PC-3 (cell line): ENCODE measurements around the gene NNAT. TPM values are rescaled to one million over a fixed set of nuclear protein-coding genes. Genes with fewer than 3 reads are reported as not detected.
A peak's percentile ranks its signal among the peaks of the same experiment; 100 is the strongest.

Experiments
- ATAC-seq: fragments of 200-7000 bp; cut with Tn5 transposase; 2 replicates; pipeline ENCODE4 v1.9.1; 2020; ENCODE audit warnings: mild to moderate bottlenecking, moderate library complexity
- BruUV-seq: library from RNA; stranded (reverse); fragments of 400-500 nt; replicated peaks from 2 replicates; lab custom pipeline; 2021; lab: Mats Ljungman, UMichigan
- CTCF ChIA-PET: fragments of 300-600 bp; sonication (Branson Sonifier 250); formaldehyde crosslinking; loops from one replicate; lab custom pipeline; 2022; ENCODE audit warnings: antibody characterized with exemption; lab: Charles Lee
- POLR2A ChIA-PET: fragments of 300-600 bp; sonication (Branson Sonifier 250); formaldehyde crosslinking; loops from one replicate; lab custom pipeline; 2022; ENCODE audit warnings: antibody characterized with exemption; ENCODE audit not compliant: unreplicated experiment; lab: Charles Lee
- DNase-seq: peaks from one replicate; pipeline ENCODE4 v3.0.0-alpha.2; 2015
- H2AFZ ChIP-seq: fragments of 300-600 bp; sonication (generic); 2 replicates; pipeline ENCODE4 v1.6.0; 2016; ENCODE audit warnings: antibody characterized with exemption, low read length
- H3F3A ChIP-seq: fragments of 300-600 bp; sonication (generic); one replicate; pipeline ENCODE4 v1.6.0; 2017; ENCODE audit warnings: antibody characterized with exemption, low read length, control low read depth, mild to moderate bottlenecking; ENCODE audit not compliant: unreplicated experiment
- H3K27ac ChIP-seq: fragments of 300-600 bp; sonication (generic); 2 replicates; pipeline ENCODE4 v1.5.1; 2016; ENCODE audit warnings: mild to moderate bottlenecking, low read length
- H3K27me3 ChIP-seq: fragments of 300-600 bp; sonication (generic); 2 replicates; pipeline ENCODE4 v1.6.1; 2016; ENCODE audit warnings: low read length, mixed read lengths
- H3K36me3 ChIP-seq: fragments of 300-600 bp; sonication (generic); 2 replicates; pipeline ENCODE4 v1.6.1; 2016; ENCODE audit warnings: low read depth, mixed run types, low read length, mixed read lengths
- H3K4me1 ChIP-seq: fragments of 300-600 bp; sonication (generic); 2 replicates; pipeline ENCODE4 v1.5.1; 2016; ENCODE audit warnings: low read length; ENCODE audit not compliant: insufficient read depth
- H3K4me2 ChIP-seq: fragments of 300-600 bp; sonication (generic); 2 replicates; pipeline ENCODE4 v1.6.0; 2016; ENCODE audit warnings: low read length
- H3K4me3 ChIP-seq: fragments of 300-600 bp; sonication (generic); 2 replicates; pipeline ENCODE4 v1.5.1; 2016; ENCODE audit warnings: mild to moderate bottlenecking, low read length, mixed read lengths
- H3K79me2 ChIP-seq: fragments of 300-600 bp; sonication (generic); 2 replicates; pipeline ENCODE4 v1.6.1; 2017; ENCODE audit warnings: low read length, mixed read lengths
- H3K9ac ChIP-seq: fragments of 300-600 bp; sonication (generic); 2 replicates; pipeline ENCODE4 v1.6.0; 2016; ENCODE audit warnings: mild to moderate bottlenecking, low read length
- H3K9me2 ChIP-seq: fragments of 300-600 bp; sonication (generic); replicated peaks from 2 replicates; pipeline ENCODE4 v1.6.1; 2016; ENCODE audit warnings: mixed run types, low read length, mixed read lengths
- H3K9me3 ChIP-seq: fragments of 300-600 bp; sonication (generic); 2 replicates; pipeline ENCODE4 v1.6.1; 2016; ENCODE audit warnings: low read length, mixed read lengths
- H4K20me1 ChIP-seq: fragments of 300-600 bp; sonication (generic); 2 replicates; pipeline ENCODE4 v1.6.1; 2016; ENCODE audit warnings: low read length, mixed read lengths
- CTCF ChIP-seq: fragments of 300-600 bp; sonication (generic); conservative IDR thresholded peaks from 2 replicates; pipeline ENCODE4 v1.5.1; 2017; ENCODE audit warnings: antibody characterized with exemption, low read depth, mild to moderate bottlenecking, low read length
- EZH2 ChIP-seq: fragments of 300-600 bp; sonication (generic); IDR thresholded peaks from one replicate; pipeline ENCODE4 v1.6.1; 2017; ENCODE audit warnings: antibody characterized with exemption, mild to moderate bottlenecking, low read length; ENCODE audit not compliant: unreplicated experiment
- EZH2phosphoT487 ChIP-seq: fragments of 300-600 bp; sonication (generic); IDR thresholded peaks from 2 replicates; pipeline ENCODE4 v1.6.1; 2018; ENCODE audit warnings: mild to moderate bottlenecking, antibody characterized with exemption, low read length, borderline replicate concordance
- intact Hi-C: fragments of 100-400 bp; cut with micrococcal nuclease; formaldehyde crosslinking; loops from 2 replicates; pipeline ENCODE4 v1.9.0; 2023
- total RNA-seq: library from RNA; depleted of rRNA; stranded (reverse); fragments of >200 nt; gene quantifications from 2 replicates; pipeline ENCODE4 v1.2.3, GENCODE V29; 2014

The NNAT gene
- total RNA-seq, 1 experiment from 2014 or later: not detected

- no TSS peak for BruUV-seq
- TF ChIP-seq EZH2phosphoT487 (no peak), CTCF (no peak), EZH2 (no peak)
- no peak overlapping the region for H3K9ac ChIP-seq
- H4K20me1 ChIP-seq: peaks cover 73% of the 10 kb centered on the region
- H3K9me3 ChIP-seq: no peaks in the 10 kb centered on the region
- H3K27ac ChIP-seq: no peak overlapping the region
- peaks cover 15% of the 10 kb centered on the region for H3K36me3 ChIP-seq
- CTCF ChIA-PET: no interaction called here
- DNase-seq: no peak
- ATAC-seq: no peak
- intact Hi-C loops: no loop called here
- no peak overlapping the region for H3K4me2 ChIP-seq
- POLR2A ChIA-PET: no interaction called here
- H3K27me3 ChIP-seq: no peaks in the 10 kb centered on the region
- H2AFZ ChIP-seq: no peak overlapping the region
- no peaks in the 10 kb centered on the region for H3F3A ChIP-seq
- H3K4me1 ChIP-seq: peaks cover 29% of the 10 kb centered on the region
- H3K9me2 ChIP-seq: no peaks in the 10 kb centered on the region
- H3K79me2 ChIP-seq: peaks cover 99% of the 10 kb centered on the region
- H3K4me3 ChIP-seq: no peak overlapping the region
Observed at GRCh38 chr20:37522260-37523011, 1.4 kb downstream of the NNAT start.

- Histone ChIP-seq H3K9ac (no peak overlapping the region), H3K79me2 (peaks cover 98% of the 10 kb centered on the region), H3K27ac (no peak overlapping the region), H3K9me3 (no peaks in the 10 kb centered on the region), H3K36me3 (peaks cover 9% of the 10 kb centered on the region), H2AFZ (no peak overlapping the region), H3K4me1 (peaks cover 24% of the 10 kb centered on the region), H3K9me2 (no peaks in the 10 kb centered on the region), H3K4me3 (no peak overlapping the region), H3K27me3 (no peaks in the 10 kb centered on the region), H3F3A (no peaks in the 10 kb centered on the region), H3K4me2 (no peak overlapping the region), H4K20me1 (peaks cover 67% of the 10 kb centered on the region)
- ChIA-PET CTCF (no interaction called here), POLR2A (no interaction called here)
- ATAC-seq: no peak
- no peak for TF ChIP-seq CTCF
- TF ChIP-seq EZH2phosphoT487: no peak
- TF ChIP-seq EZH2: no peak
- no TSS peak for BruUV-seq
- no peak for DNase-seq
- intact Hi-C loops: no loop called here
Observed at GRCh38 chr20:37523012-37523391, 2.0 kb downstream of the NNAT start.

- TF ChIP-seq CTCF (no peak), EZH2 (no peak), EZH2phosphoT487 (no peak)
- DNase-seq (no peak), ATAC-seq (no peak)
- no peaks in the 10 kb centered on the region for H3K9me2 ChIP-seq
- H3K79me2 ChIP-seq: peaks cover 96% of the 10 kb centered on the region
- BruUV-seq: no TSS peak
- H3F3A ChIP-seq: no peaks in the 10 kb centered on the region
- H3K27me3 ChIP-seq: no peaks in the 10 kb centered on the region
- H3K27ac ChIP-seq: no peak overlapping the region
- peak overlapping the region; percentile 92; the same call in 1 of the 2 replicates for H3K4me3 ChIP-seq
- H2AFZ ChIP-seq: no peak overlapping the region
- H4K20me1 ChIP-seq: peaks cover 62% of the 10 kb centered on the region
- intact Hi-C loops: no loop called here
- POLR2A ChIA-PET: no interaction called here
- H3K9me3 ChIP-seq: no peaks in the 10 kb centered on the region
- peaks cover 31% of the 10 kb centered on the region for H3K4me1 ChIP-seq
- CTCF ChIA-PET: no interaction called here
- H3K36me3 ChIP-seq: peaks cover 3% of the 10 kb centered on the region
- peak overlapping the region; percentile 88 for H3K4me2 ChIP-seq
- no peak overlapping the region for H3K9ac ChIP-seq
Observed at GRCh38 chr20:37523911-37524700, 3.1 kb downstream of the NNAT start.
